Left lung (tissue), 10 donors: ENCODE results near the gene XKR7. TPM values are rescaled to one million over a fixed set of nuclear protein-coding genes. Genes with fewer than 3 reads are reported as not detected.

ENCODE experiments used
- ATAC-seq: fragments of 200-7000 bp; cut with Tn5 transposase; one replicate; pipeline ENCODE4 v1.9.1; 2020; ENCODE audit warnings: moderate library complexity
- DNase-seq, 4 donors: peaks; one replicate each; pipeline ENCODE4 v3.0.0-alpha.2; 2013 to 2020
- H3K27ac ChIP-seq, 2 donors: fragments of 200-600 bp; sonication (generic) in 1 of 2; one replicate each; pipeline versions ENCODE4 v1.5.0 to v1.8.0; 2020 to 2021
- H3K27me3 ChIP-seq, 2 donors: fragments of 200-600 bp; sonication (generic) in 1 of 2; one replicate each; pipeline versions ENCODE4 v1.5.0 to v1.8.0; 2020 to 2021
- H3K36me3 ChIP-seq, 2 donors: fragments of 200-600 bp; sonication (generic) in 1 of 2; one replicate each; pipeline versions ENCODE4 v1.5.0 to v1.8.0; 2020 to 2021
- H3K4me1 ChIP-seq, 2 donors: fragments of 200-600 bp; one replicate each; pipeline ENCODE4 v1.8.0; 2021
- H3K4me3 ChIP-seq, 2 donors: fragments of 200-600 bp; sonication (generic) in 1 of 2; one replicate each; pipeline versions ENCODE4 v1.5.0 to v1.8.0; 2020 to 2021; ENCODE audit warnings: mild to moderate bottlenecking in 1 of 2
- H3K9me3 ChIP-seq, 2 donors: fragments of 200-600 bp; sonication (generic) in 1 of 2; one replicate each; pipeline versions ENCODE4 v1.5.0 to v1.8.0; 2020 to 2021
- intact Hi-C, 2 donors: fragments of 100-400 bp; cut with DNase I; formaldehyde crosslinking; loops; one replicate each; pipeline versions ENCODE4 v1.11.2 to v1.14.2; 2022
- polyA plus RNA-seq, 6 donors: library from polyadenylated mRNA; unstranded; fragments of 120-200 nt; gene quantifications; one replicate each; pipeline ENCODE4 v1.2.1, GENCODE V29; 2013; ENCODE audit not compliant: insufficient read length in 6 of 6
- total RNA-seq, 2 donors: library from RNA; stranded (reverse); fragmentation: NEBNext Ultra II Directional; extraction: Animal tissue kit (Norgen Biotek cat#: 25700); gene quantifications; one replicate each; pipeline ENCODE4 v1.2.1, GENCODE V29; 2021
- TF ChIP-seq, protein P1 (sequence below), 2 donors: fragments of 200-600 bp; sonication (generic) in 1 of 2; IDR thresholded peaks; one replicate each; pipeline versions ENCODE4 v1.5.0 to v1.8.0; 2021; ENCODE audit warnings: antibody characterized with exemption in 2 of 2
- donor health status: DM: no; HTN: yes; CAD: no.
- donor health status: DM: no; HTN: no; CAD: no.

The XKR7 gene
- total and polyA plus RNA-seq, 8 donors = 0.05 to 0.19 (median 0.07) TPM; not detected in 1

GRCh38 chr20:31962761-31963160 lies 5.2 kb upstream of the XKR7 start:
- no peak for ATAC-seq
- intact Hi-C loops = no loop called here

DNA sequence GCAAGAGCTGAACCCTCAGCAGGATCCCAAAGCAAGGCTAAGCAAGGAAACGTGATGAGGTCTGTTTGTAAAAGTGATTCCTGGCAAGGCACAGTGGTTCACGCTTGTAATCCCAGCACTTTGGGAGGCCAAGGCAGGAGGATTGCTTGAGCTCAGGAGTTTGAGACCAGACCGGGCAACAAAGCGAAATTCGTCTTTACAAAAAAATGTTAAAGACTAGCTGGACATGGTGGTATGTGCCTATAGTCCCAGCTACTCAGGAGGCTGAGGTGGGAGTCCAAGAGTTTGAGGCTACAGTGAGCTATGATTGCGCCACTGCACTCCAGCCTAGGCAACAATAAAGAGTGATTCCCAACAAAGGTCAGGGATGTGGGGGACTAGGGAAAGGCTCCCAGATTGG lies 4.1 kb upstream of the XKR7 start:
- no peak for DNase-seq
- H3K4me3 ChIP-seq = no peak overlapping the region
- ATAC-seq = no peak
- intact Hi-C loops = no loop called here
- no peaks in the 10 kb centered on the region for H3K9me3 ChIP-seq
- H3K27ac ChIP-seq = no peak overlapping the region
- TF ChIP-seq, protein P1, sequence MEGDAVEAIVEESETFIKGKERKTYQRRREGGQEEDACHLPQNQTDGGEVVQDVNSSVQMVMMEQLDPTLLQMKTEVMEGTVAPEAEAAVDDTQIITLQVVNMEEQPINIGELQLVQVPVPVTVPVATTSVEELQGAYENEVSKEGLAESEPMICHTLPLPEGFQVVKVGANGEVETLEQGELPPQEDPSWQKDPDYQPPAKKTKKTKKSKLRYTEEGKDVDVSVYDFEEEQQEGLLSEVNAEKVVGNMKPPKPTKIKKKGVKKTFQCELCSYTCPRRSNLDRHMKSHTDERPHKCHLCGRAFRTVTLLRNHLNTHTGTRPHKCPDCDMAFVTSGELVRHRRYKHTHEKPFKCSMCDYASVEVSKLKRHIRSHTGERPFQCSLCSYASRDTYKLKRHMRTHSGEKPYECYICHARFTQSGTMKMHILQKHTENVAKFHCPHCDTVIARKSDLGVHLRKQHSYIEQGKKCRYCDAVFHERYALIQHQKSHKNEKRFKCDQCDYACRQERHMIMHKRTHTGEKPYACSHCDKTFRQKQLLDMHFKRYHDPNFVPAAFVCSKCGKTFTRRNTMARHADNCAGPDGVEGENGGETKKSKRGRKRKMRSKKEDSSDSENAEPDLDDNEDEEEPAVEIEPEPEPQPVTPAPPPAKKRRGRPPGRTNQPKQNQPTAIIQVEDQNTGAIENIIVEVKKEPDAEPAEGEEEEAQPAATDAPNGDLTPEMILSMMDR (IDR thresholded peaks at IDR 0.05) = no peak
- no peaks in the 10 kb centered on the region for H3K36me3 ChIP-seq
- H3K4me1 ChIP-seq = peaks cover 0 to 6% of the 10 kb centered on the region in 2 donors
- H3K27me3 ChIP-seq = peaks cover 12 to 64% of the 10 kb centered on the region in 2 donors

More at GRCh38 chr20:31962761-31963160, 5.2 kb upstream of the XKR7 start:
- Histone ChIP-seq H3K4me3 (no peak overlapping the region), H3K27ac (no peak overlapping the region), H3K36me3 (no peaks in the 10 kb centered on the region), H3K4me1 (peaks cover 0 to 1% of the 10 kb centered on the region in 2 donors), H3K27me3 (peaks cover 10 to 61% of the 10 kb centered on the region in 2 donors), H3K9me3 (no peaks in the 10 kb centered on the region)
- DNase-seq = no peak
- TF ChIP-seq, protein P1 (IDR thresholded peaks at IDR 0.05) = no peak

- ATAC-seq (no peak), DNase-seq (no peak)
- no peaks in the 10 kb centered on the region for H3K36me3 ChIP-seq
- H3K4me3 ChIP-seq = no peak overlapping the region
- TF ChIP-seq, protein P1 (IDR thresholded peaks at IDR 0.05) = no peak
- H3K27me3 ChIP-seq = peaks cover 12 to 85% of the 10 kb centered on the region in 2 donors
- H3K27ac ChIP-seq = no peak overlapping the region
- no peaks in the 10 kb centered on the region for H3K9me3 ChIP-seq
- H3K4me1 ChIP-seq = peaks cover 0 to 6% of the 10 kb centered on the region in 2 donors
- intact Hi-C loops = no loop called here
These were observed 828 bp upstream of the XKR7 start for GRCh38 chr20:31966991-31967655.

GRCh38 chr20:31968291-31969126 lies 558 bp downstream of the XKR7 start:
- no peaks in the 10 kb centered on the region for H3K9me3 ChIP-seq
- TF ChIP-seq, protein P1 (IDR thresholded peaks at IDR 0.05) = no peak
- no peaks in the 10 kb centered on the region for H3K36me3 ChIP-seq
- ATAC-seq (peak; percentile 98), DNase-seq (peak; percentile 67 to 92 (median 84))
- H3K27me3 ChIP-seq = peaks cover 12 to 75% of the 10 kb centered on the region in 2 donors
- H3K4me3 ChIP-seq = peak overlapping the region in 1 of 2 donors; percentile 42
- peaks cover 0 to 6% of the 10 kb centered on the region in 2 donors for H3K4me1 ChIP-seq
- intact Hi-C loops = no loop called here
- H3K27ac ChIP-seq = no peak overlapping the region

GRCh38 chr20:31969991-31970390 lies 2.0 kb downstream of the XKR7 start:
- H3K27ac ChIP-seq = no peak overlapping the region
- DNase-seq (no peak), ATAC-seq (no peak)
- no peaks in the 10 kb centered on the region for H3K9me3 ChIP-seq
- no peak overlapping the region for H3K4me3 ChIP-seq
- H3K4me1 ChIP-seq = peaks cover 0 to 6% of the 10 kb centered on the region in 2 donors
- peaks cover 12 to 66% of the 10 kb centered on the region in 2 donors for H3K27me3 ChIP-seq
- TF ChIP-seq, protein P1 (IDR thresholded peaks at IDR 0.05) = no peak
- H3K36me3 ChIP-seq = no peaks in the 10 kb centered on the region
- intact Hi-C loops = no loop called here
